ENCODE results near the gene CETN2. TPM values are rescaled to one million over a fixed set of nuclear protein-coding genes. Genes with fewer than 3 reads are reported as not detected.

CETN2 gene
- total RNA-seq, 1 donor from 2014 or later, result 25.0 TPM

DNA sequence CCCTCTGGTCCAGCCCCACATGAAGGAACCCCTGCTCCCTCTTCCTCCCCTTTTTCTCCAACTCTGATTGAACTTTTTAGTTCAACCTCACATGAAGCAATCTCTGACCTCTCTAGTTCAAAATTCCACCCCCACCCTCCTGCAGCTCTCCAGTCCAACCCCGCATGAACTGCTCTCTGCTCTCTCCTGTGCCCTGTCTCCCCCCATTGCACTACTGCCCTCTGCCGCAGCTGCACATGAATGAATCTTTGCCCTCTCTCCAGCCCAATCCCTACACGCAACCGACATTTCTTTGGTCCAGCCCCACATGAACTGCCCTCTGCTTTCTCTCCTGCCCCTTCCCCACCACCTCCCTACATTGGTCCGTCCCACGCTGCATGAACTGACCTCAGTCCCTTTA lies 6.9 kb downstream of the CETN2 start:
- FAIRE-seq (no peak), DNase-seq (ENCODE audit: low read depth) (no peak)
- H3K36me3 ChIP-seq (ENCODE audit: control insufficient read depth, insufficient read depth, low read length), result no peaks in the 10 kb centered on the region
- no peak overlapping the region for H3K4me3 ChIP-seq (ENCODE audit: low read depth, low read length)
- TF ChIP-seq, protein P1, sequence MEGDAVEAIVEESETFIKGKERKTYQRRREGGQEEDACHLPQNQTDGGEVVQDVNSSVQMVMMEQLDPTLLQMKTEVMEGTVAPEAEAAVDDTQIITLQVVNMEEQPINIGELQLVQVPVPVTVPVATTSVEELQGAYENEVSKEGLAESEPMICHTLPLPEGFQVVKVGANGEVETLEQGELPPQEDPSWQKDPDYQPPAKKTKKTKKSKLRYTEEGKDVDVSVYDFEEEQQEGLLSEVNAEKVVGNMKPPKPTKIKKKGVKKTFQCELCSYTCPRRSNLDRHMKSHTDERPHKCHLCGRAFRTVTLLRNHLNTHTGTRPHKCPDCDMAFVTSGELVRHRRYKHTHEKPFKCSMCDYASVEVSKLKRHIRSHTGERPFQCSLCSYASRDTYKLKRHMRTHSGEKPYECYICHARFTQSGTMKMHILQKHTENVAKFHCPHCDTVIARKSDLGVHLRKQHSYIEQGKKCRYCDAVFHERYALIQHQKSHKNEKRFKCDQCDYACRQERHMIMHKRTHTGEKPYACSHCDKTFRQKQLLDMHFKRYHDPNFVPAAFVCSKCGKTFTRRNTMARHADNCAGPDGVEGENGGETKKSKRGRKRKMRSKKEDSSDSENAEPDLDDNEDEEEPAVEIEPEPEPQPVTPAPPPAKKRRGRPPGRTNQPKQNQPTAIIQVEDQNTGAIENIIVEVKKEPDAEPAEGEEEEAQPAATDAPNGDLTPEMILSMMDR (IDR thresholded peaks at IDR 0.05; ENCODE audit: insufficient read depth, low read length, severe bottlenecking), result no peak
- no peaks in the 10 kb centered on the region for H3K27me3 ChIP-seq (ENCODE audit: control insufficient read depth, insufficient read depth, low read length)

GRCh38 chrX:152822383-152823086 lies 8.0 kb downstream of the CETN2 start:
- H3K4me3 ChIP-seq (ENCODE audit: low read depth, low read length), result no peak overlapping the region
- FAIRE-seq (no peak), DNase-seq (ENCODE audit: low read depth) (no peak)
- H3K36me3 ChIP-seq (ENCODE audit: control insufficient read depth, insufficient read depth, low read length), result no peaks in the 10 kb centered on the region
- TF ChIP-seq, protein P1 (IDR thresholded peaks at IDR 0.05; ENCODE audit: insufficient read depth, low read length, severe bottlenecking), result no peak
- H3K27me3 ChIP-seq (ENCODE audit: control insufficient read depth, insufficient read depth, low read length), result no peaks in the 10 kb centered on the region

DNA sequence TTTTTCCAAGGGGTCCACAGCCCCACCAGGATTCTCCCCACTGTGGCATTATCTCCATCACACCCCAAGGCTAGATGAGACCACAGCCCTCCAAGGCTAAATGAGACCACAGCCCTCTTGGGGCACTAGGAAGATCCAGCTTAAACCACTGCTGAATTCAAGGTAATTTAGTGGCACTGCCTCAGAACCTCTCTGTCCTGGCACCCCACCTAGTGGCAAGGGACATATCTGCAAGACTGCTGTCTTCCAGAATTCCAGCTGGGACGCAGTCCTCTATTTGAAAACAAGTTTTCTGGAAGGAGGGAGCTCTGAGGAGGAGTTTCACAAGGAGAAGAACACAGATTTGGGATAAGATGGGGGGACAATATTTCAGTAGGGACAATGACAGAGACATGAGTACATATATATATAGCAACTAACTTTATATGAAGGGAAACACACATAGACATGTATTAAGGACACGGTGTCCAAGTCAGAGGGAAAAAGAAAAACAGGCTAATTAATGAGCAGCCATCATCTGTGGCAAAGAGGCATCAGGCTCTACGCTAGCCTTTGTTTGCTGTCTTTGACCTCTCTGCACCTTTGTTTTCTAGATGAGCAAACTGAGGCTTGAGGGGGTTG lies 9.3 kb downstream of the CETN2 start:
- FAIRE-seq (no peak), DNase-seq (ENCODE audit: low read depth) (peak; percentile 37)
- Histone ChIP-seq H3K36me3 (ENCODE audit: control insufficient read depth, insufficient read depth, low read length) (no peaks in the 10 kb centered on the region), H3K4me3 (ENCODE audit: low read depth, low read length) (no peak overlapping the region), H3K27me3 (ENCODE audit: control insufficient read depth, insufficient read depth, low read length) (no peaks in the 10 kb centered on the region)
- TF ChIP-seq, protein P1 (IDR thresholded peaks at IDR 0.05; ENCODE audit: insufficient read depth, low read length, severe bottlenecking), result peak; percentile 68

DNA sequence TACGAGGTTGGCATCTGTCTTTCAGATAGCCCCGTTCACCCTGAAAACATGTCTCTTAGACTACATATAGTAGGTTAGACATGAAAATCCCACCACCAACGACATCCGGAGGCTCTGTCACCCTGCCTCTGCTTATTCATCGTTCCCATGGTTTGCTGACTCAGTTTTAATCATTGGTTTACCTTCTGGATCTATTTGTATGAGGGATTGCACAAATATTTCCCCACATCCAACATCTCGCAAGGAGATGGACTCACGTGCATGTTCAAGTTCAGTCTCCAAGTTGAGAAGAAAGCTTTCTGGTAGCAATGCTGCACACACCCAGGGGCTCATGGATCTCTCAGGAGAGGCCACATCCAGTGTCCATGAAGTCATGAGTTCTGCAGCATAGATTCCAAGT lies 10.8 kb downstream of the CETN2 start:
- DNase-seq (ENCODE audit: low read depth) (peak; percentile 81), FAIRE-seq (peak; percentile 91)
- no peaks in the 10 kb centered on the region for H3K27me3 ChIP-seq (ENCODE audit: control insufficient read depth, insufficient read depth, low read length)
- H3K4me3 ChIP-seq (ENCODE audit: low read depth, low read length), result no peak overlapping the region
- TF ChIP-seq, protein P1 (IDR thresholded peaks at IDR 0.05; ENCODE audit: insufficient read depth, low read length, severe bottlenecking), result no peak
- no peaks in the 10 kb centered on the region for H3K36me3 ChIP-seq (ENCODE audit: control insufficient read depth, insufficient read depth, low read length)

- no peak overlapping the region for H3K4me3 ChIP-seq (ENCODE audit: low read depth, low read length)
- H3K36me3 ChIP-seq (ENCODE audit: control insufficient read depth, insufficient read depth, low read length), result no peaks in the 10 kb centered on the region
- DNase-seq (ENCODE audit: low read depth) (peak; percentile 27), FAIRE-seq (no peak)
- TF ChIP-seq, protein P1 (IDR thresholded peaks at IDR 0.05; ENCODE audit: insufficient read depth, low read length, severe bottlenecking), result no peak
- H3K27me3 ChIP-seq (ENCODE audit: control insufficient read depth, insufficient read depth, low read length), result no peaks in the 10 kb centered on the region
Measured at GRCh38 chrX:152819266-152819665, 11.3 kb downstream of the CETN2 start.
